K562 treated with DMSO at 1 percent for 24 hours (cell line): Measurements from ENCODE around the gene C5orf24. TPM values are rescaled to one million over a fixed set of nuclear protein-coding genes. Genes with fewer than 3 reads are reported as not detected.

Source experiments
- total RNA-seq: library from RNA; unstranded; fragments of 300-600 nt; gene quantifications from 2 replicates; pipeline ENCODE4 v1.2.3, GENCODE V29; 2022; ENCODE audit warnings: low read depth; ENCODE audit not compliant: insufficient read depth

Gene C5orf24
- total RNA-seq, result 11.3 and 13.5 TPM in 2 replicates

DNA sequence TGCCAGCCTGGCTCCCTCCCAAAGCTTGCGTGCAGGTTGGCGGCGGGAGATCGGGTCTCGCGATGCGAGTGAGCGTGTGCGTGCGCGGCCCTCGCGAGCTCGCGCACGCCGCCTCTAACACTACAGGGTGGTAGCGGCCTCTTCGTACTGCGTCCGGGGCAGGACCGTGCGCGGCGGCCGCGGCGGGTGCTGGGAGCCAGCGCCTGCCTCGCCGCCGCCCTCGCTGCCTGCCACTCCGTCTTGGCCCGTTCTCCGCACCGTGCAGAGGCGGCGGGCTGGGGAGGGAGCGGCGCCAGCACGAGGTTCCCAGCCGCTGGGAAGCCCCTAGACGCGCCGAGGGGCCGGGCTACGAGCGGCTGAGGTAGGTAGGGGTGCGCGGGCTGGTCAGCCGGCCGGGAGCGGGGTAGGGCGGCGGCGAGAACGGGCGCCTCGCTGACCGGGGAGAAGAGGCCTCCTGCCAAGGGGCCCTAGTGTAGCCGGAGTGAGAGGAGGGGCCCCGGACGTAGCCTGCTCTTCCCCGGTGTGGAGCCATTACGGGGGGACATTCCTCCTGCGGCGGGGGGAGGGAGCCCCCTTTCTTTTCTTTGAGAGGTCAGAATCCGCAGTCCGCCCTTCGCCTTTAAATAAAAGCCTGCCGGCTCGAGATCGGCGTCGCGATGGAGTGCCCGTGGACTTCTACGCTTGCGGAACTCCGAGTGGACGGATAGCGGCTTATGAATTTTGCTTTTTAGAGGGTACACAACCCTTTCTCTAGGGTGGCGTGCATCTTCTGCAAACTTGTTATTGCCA lies at the start of gene C5orf24:
TSS of gene C5orf24 (plus strand) at position 117 of the 789 bp plus-strand sequence. CDS start 8,933 bp downstream, outside the sequence.

DNA sequence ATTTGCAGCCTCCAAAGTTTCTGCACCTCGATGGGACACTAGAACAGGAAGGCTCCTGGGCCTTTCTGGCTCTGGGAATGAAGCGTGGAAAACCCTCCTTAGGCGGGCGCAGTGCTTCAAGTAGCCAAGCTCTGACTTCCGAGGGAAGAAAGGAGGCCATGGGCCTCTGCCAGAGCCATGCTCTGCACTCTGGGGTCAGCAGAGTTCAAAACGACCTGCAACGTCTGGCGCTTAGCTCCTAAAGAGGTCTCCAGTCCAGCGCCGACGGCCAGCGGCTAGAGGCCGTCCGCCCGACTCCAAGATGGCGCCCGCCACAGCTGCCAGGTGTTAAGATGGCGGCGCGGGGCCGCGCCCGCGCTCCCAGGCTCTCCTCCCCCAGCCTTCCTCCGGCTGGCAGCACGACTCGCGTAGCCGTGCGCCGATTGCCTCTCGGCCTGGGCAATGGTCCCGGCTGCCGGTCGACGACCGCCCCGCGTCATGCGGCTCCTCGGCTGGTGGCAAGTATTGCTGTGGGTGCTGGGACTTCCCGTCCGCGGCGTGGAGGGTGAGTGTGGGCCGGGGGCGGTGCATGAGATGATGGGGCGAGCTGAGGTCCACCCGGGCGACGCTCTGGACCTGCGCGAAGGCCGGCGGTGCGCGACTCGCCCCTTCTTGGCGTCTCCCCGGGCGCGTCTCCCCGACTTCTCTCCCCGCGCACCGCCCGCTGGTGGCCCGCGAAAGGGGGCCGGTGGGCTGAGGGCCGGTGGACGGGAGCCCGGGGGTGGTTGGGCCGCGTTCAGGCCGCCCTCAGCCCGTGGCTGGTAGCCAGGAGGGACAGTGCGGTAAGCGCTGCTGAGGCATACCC lies 28.4 kb downstream of the C5orf24 start, which contains the start of gene TXNDC15:
TSS of gene TXNDC15 (plus strand) at position 385 of the 844 bp plus-strand sequence. CDS start at position 442, 57 bp downstream.

DNA sequence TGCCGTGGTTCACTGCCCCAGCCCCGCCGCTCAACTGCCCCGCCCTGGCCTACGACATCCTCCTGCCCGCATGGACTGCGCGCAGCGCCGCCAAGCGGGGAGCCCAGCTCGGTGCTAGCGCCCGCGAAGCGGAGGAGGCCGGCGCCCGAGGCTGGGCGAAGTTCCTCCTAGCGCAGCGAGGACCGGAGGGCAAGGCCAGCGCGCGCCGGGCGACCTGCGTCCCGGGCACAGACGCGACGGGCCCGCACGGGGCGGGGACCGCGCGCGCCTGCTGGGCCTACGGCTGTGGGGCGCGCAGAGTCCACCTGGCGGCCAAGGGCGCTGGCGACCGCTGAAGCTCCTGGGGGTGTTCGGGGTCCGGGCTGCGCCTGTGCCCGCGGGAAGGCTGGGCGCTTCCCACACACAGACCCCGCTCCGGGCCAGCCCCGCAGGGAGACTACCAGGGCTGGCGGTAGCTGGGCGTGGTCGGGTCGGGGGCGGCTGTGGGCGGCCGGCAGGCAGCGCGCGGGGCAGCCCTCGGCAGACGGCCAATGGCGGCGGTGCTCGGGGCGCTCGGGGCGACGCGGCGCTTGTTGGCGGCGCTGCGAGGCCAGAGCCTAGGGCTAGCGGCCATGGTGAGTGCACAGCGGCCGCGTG lies 59.0 kb downstream of the C5orf24 start, which contains the start of gene PCBD2:
TSS of gene PCBD2 (plus strand) at position 522 of the 636 bp plus-strand sequence. CDS start at position 531, 9 bp downstream.

Other genes starting within 250 kb of the C5orf24 start
- gene SAR1B, start 213.1 kb upstream of the C5orf24 start, total RNA-seq, result 37.9 and 60.3 TPM in 2 replicates
- gene SEC24A, start 197.2 kb upstream of the C5orf24 start, total RNA-seq, result 11.1 and 12.8 TPM in 2 replicates
- gene CAMLG, start 107.4 kb upstream of the C5orf24 start, total RNA-seq, result 29.0 and 30.2 TPM in 2 replicates
- gene DDX46, start 87.2 kb upstream of the C5orf24 start, total RNA-seq, result 29.0 and 30.6 TPM in 2 replicates
- gene TXNDC15, start 28.4 kb downstream of the C5orf24 start, total RNA-seq, result 8.1 and 9.1 TPM in 2 replicates
- gene PCBD2, start 59.2 kb downstream of the C5orf24 start, total RNA-seq, result 3.6 and 6.8 TPM in 2 replicates
- gene CATSPER3, start 121.9 kb downstream of the C5orf24 start, total RNA-seq, result 0.64 and 0.71 TPM in 2 replicates
- 110 and 133 TPM in 2 replicates for gene PITX1, start 188.3 kb downstream of the C5orf24 start, total RNA-seq